Non-pigmented ciliary epithelial cell (primary cell): ENCODE measurements around the gene PSMD5.

Experiments
- DNase-seq: peaks from one replicate; pipeline ENCODE4 v3.0.0-alpha.2; 2010; ENCODE audit warnings: low read depth

The PSMD5 gene

GRCh38 chr9:120875195-120875565 is 32.5 kb upstream of the PSMD5 start:
- no peak for DNase-seq

GRCh38 chr9:120874226-120875194 is 31.8 kb upstream of the PSMD5 start:
- no peak for DNase-seq

GRCh38 chr9:120873512-120873911 is 30.8 kb upstream of the PSMD5 start:
- no peak for DNase-seq

GRCh38 chr9:120872791-120873502 is 30.2 kb upstream of the PSMD5 start:
- no peak for DNase-seq

GRCh38 chr9:120870206-120870605 is 27.5 kb upstream of the PSMD5 start:
- DNase-seq = no peak

- no peak for DNase-seq
Observed at GRCh38 chr9:120869726-120870125, 27.0 kb upstream of the PSMD5 start.

GRCh38 chr9:120869360-120869687 is 26.6 kb upstream of the PSMD5 start:
- no peak for DNase-seq

GRCh38 chr9:120868676-120869359 is 26.1 kb upstream of the PSMD5 start:
- peak; percentile 72 for DNase-seq

GRCh38 chr9:120868339-120868675 is 25.6 kb upstream of the PSMD5 start:
- no peak for DNase-seq

- DNase-seq = no peak
Observed at GRCh38 chr9:120867676-120868338, 25.1 kb upstream of the PSMD5 start.

GRCh38 chr9:120866651-120867050 is 23.9 kb upstream of the PSMD5 start:
- DNase-seq = no peak

GRCh38 chr9:120865809-120866208 is 23.1 kb upstream of the PSMD5 start:
- no peak for DNase-seq

- DNase-seq = no peak
Observed at GRCh38 chr9:120865176-120865575, 22.5 kb upstream of the PSMD5 start.

- DNase-seq = no peak
Observed at GRCh38 chr9:120864719-120865118, 22.0 kb upstream of the PSMD5 start.

GRCh38 chr9:120863833-120864232 is 21.1 kb upstream of the PSMD5 start:
- DNase-seq = no peak

GRCh38 chr9:120862452-120862851 is 19.7 kb upstream of the PSMD5 start:
- no peak for DNase-seq

GRCh38 chr9:120861935-120862334 is 19.2 kb upstream of the PSMD5 start:
- DNase-seq = no peak

- DNase-seq = no peak
Observed at GRCh38 chr9:120860083-120860482, 17.4 kb upstream of the PSMD5 start.

- no peak for DNase-seq
Observed at GRCh38 chr9:120859361-120859760, 16.6 kb upstream of the PSMD5 start.

GRCh38 chr9:120857902-120858301 is 15.2 kb upstream of the PSMD5 start:
- DNase-seq = no peak

- no peak for DNase-seq
Observed at GRCh38 chr9:120857481-120857880, 14.8 kb upstream of the PSMD5 start.

- DNase-seq = no peak
Observed at GRCh38 chr9:120856700-120857099, 14.0 kb upstream of the PSMD5 start.
